ENCODE results near the gene PMM2.
"Not testable (repeated sequence)": the region's sequence is repeated elsewhere in the genome, so short reads cannot be mapped to it uniquely, and the experiment has no call there.

PMM2 gene

DNA sequence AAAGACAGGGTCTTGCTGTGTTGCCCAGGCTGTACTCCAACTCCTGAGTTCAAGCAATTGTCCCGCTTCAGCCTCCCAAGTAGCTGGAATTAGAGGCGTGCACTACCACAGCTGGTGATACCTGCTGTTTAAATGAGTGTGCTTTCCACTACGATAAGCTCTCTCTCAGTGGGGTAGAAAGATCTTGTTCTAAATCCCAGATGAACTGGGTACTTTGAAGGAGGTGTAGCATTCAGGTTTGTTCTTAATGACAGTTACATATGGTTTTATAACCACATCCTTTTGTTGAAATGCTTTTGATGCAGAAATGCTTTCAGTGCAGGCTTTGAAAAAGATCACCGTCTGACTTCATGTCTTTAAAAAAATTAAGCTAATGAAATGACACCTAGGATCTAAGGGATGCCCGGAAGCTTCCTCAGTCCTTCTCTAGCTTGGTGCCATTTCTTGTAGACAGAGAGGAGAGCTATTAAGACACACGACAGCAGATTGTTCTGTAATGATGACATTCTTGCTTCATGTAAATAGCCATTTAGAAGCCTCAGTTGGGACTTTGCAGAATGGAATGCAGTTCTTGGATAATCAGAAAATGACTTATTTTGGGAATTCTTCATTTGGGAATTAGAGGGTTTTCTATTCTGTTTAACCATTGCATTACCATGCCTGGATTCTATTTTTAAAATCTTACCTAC lies 19.5 kb downstream of the PMM2 start:
- no peak for TF ChIP-seq POLR2A (IDR thresholded peaks at IDR 0.05; ENCODE audit: low read depth, low read length)
- no peak for DNase-seq (ENCODE audit: insufficient read length, low spot score)
- FAIRE-seq, result no peak

DNA sequence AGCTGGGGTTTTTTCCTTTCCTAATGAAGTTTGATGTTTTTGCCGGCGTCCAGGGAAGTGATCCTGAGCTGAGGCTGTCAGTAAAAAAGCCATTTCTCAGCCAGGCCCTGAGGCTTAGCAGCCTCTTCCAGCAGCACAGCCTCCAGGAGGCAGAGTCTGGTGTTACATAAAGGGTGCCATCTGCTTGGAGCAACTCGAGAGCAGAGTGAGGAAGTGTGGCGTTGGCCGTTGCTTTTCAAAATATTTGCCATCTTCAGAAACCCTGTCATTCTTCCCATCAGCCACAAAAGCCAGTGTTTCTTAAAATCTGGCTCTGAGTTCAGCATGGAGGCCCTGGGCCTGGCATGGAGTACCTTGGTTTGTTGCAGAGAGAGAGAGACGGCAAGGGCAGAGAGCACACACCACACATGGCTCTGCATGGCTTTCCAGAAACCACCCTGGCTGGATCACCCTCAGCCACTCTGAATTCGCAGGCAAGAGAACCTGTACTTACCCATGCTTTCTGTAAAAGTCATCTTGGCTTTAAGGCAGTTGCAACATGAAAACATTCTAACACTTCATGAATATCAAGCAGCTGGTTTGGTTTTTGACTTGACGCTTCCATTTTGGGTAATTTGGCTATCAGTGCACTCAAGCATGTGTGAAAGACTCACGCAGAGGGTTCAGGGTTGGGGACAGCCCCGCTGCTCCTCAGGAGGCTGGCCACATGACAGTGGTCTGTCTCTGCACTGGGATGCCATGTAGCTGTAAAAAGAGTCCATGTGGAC lies 21.0 kb downstream of the PMM2 start:
- FAIRE-seq (no peak), DNase-seq (ENCODE audit: insufficient read length, low spot score) (no peak)
- TF ChIP-seq POLR2A (IDR thresholded peaks at IDR 0.05; ENCODE audit: low read depth, low read length), result no peak

DNA sequence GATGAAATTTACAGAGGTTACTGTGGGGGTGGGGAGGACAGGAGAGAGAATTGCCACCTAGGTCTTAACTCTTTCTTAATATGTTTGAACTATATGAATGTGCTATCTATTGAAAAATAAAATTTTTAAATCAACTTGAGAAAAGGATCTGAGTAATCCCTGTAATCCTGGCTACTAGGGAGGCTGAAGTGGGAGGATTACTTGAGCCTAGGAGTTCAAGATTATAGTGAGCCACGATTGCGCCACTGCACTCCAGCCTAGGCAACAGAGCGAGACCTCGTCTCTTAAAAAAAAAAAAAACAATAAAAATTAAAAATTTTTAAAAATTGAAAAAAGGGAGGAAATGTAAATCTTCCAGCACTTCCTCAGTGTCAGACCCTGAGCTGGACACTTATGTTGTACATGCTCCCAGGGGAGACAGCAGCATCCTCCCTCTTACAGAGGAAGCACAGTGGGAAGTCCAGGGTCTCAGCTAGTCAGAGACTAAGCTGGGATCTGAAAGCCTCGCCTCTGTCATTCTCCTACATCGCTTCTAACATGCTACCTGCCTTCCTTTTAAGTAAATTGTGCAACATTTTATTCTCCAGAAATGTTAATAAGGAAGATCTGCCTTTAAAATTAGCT lies 21.9 kb downstream of the PMM2 start:
- DNase-seq (ENCODE audit: insufficient read length, low spot score), result no peak
- no peak for TF ChIP-seq POLR2A (IDR thresholded peaks at IDR 0.05; ENCODE audit: low read depth, low read length)
- no peak for FAIRE-seq

DNA sequence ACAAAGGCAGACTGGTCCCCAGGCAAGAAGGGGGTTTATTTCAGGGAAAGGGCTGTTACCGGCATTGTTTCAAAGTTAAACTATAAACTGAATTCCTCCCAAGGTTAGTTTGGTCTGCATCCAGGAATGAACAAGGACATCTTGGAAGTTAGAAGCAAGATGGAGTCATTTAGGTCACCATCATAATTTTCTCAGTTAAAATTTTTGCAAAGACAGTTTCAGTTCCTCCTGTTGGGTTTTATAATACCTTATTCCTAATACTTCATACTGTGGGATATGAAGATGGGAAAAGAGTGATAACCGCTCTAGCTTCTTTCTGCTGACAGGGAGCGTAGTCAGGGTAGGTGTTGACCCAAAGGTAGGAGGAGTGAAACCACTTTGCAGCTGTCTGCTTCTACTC lies 24.8 kb downstream of the PMM2 start:
- no peak for TF ChIP-seq POLR2A (IDR thresholded peaks at IDR 0.05; ENCODE audit: low read depth, low read length)
- no peak for DNase-seq (ENCODE audit: insufficient read length, low spot score)
- FAIRE-seq, result no peak

DNA sequence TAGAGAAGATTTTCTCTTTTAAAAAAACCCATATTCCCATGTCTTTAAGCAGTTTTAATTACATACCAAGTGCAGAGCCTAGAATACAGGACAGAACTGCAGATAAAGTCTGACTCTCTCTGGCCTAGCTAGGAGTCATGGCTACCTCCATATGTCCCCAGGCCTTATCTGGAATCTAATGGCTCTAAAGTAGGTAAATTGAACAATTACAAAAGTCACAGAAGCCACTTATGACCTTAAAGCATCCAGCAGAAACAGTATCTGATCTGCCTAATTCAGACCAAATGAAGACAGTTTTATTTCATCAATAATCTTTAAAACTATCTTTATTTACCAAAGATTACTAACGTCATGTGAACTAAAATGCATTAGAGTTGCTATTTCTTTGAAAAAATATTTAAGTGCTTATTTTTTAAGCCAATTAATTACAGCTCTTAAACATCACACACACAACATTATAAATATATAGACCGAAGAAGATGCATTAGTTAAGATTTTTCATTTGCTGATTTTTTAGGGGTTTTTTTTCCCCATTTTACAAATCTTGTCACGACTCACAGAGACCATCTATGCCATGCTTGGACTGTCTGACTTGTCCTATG lies 28.7 kb downstream of the PMM2 start:
- no peak for TF ChIP-seq POLR2A (IDR thresholded peaks at IDR 0.05; ENCODE audit: low read depth, low read length)
- no peak for FAIRE-seq
- no peak for DNase-seq (ENCODE audit: insufficient read length, low spot score)

DNA sequence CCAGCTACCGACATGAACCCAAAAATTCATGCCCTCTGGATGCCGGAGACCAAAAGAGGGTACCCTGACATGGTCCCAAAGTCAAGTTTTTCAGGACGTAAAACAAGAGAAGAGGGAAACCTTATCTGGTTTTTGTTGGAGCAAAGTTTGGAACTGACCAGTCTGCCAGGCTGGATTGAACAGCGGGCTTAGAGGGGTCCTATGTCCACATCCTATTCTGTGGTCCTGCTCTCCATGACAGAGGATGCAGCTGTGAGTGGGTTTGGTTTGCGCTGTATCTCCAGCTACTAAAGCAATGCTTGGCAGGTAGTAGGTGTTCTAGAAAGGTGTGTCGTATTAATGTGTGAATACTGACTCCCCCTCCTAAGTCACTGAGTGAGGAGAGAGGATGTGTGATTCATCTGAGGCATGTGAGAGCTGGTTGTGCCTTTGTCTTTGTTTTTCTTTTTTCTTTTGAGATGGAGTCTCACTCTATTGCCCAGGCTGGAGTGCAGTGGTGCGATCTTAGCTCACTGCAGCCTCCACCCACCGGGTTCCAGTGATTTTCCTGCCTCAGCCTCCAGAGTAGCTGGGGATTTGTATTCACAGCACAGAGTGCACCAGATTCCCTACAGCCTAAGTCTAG lies 31.0 kb downstream of the PMM2 start:
- DNase-seq (ENCODE audit: insufficient read length, low spot score) (no peak), FAIRE-seq (no peak)

DNA sequence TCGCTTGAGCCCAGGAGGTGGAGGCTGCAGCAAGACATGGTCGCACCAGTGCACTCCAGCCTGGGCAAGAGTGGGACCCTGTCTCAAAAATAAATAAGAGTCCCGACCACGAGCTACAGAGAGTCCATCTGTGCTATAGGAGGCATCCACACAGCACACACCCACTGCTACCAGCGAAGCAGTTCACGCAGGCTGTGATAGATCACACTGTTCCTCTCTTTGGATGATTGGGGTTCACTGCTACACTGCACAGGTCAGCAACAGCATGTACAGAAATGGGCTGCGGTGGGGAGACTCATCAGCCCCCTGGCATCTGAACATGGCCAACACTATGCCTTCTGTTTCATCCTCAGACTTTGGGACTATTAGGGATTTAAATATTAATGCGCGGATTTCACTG lies 33.8 kb downstream of the PMM2 start:
- TF ChIP-seq POLR2A (IDR thresholded peaks at IDR 0.05; ENCODE audit: low read depth, low read length), result no peak
- DNase-seq (ENCODE audit: insufficient read length, low spot score), result no peak
- FAIRE-seq, result no peak

More for the DNA sequence above, 31.0 kb downstream of the PMM2 start:
- no peak for TF ChIP-seq POLR2A (IDR thresholded peaks at IDR 0.05; ENCODE audit: low read depth, low read length)

DNA sequence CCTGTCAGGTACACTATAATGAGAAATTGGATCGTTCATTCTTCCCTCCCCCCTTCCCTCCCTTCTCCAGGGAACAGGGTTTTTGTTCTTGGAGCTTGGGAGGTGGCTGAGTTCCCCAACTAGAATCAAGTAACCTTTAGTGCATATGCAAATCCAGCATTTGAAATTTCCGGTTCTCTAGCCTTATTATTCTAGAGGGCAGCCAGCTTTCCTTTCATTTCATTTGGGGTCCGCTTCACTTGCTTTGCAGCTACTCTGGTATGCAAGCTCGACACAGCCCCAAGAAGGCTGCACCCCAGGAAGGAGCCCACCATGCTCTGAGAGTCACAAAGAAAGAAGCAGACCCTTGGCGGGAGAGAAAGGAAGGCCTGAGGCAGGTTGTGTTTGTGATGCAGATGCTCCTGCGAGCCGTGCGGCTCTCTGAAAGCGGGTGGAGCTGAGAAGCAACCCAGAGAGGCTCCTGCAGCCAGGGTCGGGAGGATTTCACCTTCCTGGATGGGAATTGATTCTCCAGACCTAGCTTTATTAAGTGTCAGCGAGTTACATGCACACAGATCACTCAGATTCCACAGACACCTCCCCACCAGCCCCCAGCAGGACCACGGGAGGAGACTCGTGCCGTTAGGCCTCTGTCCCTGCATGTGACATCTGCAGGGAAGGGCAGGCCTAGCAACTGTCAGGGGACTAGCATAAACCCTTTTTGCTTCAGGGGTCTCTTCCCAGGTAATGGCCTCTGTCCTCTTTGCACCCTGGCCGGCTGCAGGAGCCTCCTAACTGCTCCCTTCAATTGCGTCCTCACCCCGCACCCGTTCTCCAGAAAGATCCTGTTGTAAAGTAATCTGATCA lies 34.5 kb downstream of the PMM2 start:
- FAIRE-seq (no peak), DNase-seq (ENCODE audit: insufficient read length, low spot score) (no peak)
- no peak for TF ChIP-seq POLR2A (IDR thresholded peaks at IDR 0.05; ENCODE audit: low read depth, low read length)

DNA sequence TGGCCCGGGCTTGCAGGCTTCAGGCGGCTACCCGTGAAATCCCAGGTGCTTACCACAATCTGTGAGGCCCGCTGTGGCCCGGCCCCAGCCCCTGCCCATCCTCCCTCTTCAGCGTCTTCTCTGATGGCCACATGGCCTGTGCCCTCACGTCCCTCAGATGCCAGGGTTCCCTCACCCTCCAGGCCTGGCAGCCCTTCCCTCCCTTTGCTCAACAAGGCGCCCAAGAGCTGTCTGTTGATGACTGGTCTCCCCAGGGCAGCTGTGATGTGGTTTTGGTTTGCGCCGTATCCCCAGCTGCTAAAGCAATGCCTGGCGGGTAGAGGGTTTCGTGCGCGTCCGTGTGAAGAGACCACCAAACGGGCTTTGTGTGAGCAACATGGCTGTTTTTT lies 35.1 kb downstream of the PMM2 start:
- FAIRE-seq, result no peak
- no peak for DNase-seq (ENCODE audit: insufficient read length, low spot score)
- no peak for TF ChIP-seq POLR2A (IDR thresholded peaks at IDR 0.05; ENCODE audit: low read depth, low read length)

DNA sequence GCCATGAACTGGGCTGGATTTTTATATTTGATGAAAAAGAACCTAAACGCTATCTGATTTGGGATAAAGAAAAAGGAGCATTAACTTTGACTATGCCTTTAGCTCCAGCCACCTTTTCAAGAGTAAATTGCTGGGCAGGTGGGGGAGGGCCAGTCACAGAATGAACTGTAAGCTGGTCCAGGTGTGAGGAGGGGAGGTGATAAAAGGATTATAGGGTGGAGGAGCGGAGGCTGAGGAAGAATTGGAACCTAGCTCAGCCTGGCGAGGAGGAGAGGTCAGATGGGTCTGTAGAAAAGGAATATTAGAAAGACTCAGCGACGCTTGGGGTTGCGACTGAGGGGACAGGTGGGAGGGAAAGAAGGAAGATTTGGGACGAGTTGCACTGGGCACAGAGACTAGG lies 39.2 kb downstream of the PMM2 start:
- DNase-seq (ENCODE audit: insufficient read length, low spot score); FAIRE-seq: not testable (repeated sequence)

DNA sequence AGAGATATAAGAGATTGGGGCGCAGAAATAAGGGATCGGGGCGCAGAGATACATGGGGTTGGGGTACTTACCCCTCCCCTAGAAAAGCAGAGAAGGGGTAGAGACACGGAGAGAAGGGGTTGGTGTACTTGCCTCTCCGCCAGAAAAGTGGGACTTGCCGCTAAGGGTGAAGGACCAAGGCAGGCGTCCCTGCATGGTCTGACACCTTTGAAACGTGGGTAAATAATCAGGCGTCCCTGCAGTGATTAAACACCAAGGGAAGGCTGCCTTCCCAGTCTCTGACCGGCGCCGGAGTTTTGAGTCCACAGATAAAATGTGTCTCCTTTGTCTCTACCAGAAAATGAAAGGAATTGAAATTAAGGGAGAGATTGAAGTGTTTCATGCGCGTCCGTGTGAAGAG lies 40.0 kb downstream of the PMM2 start:
- not testable (repeated sequence) for FAIRE-seq

DNA sequence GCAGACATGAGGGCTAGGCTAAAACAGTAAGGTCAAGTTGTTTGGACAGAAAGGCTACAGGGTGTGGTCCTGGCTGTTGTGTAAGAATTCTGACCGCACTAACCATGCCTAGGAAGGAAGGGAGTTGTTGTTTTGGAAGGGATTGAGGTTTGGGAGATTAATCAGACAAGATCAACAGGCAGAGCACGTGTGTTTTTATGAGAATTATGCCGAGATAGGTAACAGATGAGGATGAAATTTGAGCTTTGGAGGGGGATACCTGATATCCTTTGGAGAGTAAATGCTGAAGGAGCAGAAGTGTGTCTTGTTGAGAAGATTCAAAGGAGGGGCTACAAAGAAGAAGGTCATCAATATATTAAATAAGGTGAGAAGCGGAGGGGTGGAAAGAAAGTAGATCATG lies 44.4 kb downstream of the PMM2 start:
- not testable (repeated sequence) for DNase-seq (ENCODE audit: insufficient read length, low spot score); FAIRE-seq

More for the DNA sequence above, 40.0 kb downstream of the PMM2 start:
- not testable (repeated sequence) for DNase-seq (ENCODE audit: insufficient read length, low spot score)

DNA sequence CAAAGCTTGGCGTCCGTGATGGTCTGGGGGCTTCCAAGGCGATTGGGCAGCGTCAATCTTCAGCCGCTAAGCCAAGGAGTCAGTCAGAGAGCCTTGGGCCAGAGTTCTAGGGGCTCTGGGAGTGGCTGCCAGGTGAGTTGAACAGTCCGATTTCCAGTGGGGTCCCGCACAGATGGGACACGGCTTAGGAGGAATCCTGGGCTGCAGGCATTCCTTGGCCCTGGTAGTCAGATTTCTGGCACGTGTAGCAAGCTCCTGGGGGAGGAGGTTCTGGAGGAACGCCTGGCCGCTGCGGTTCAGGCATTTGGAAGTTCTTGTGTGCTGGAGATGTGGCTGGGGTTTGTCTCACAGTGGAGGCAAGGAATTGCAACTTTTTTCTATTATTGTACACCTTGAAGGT lies 45.7 kb downstream of the PMM2 start:
- not testable (repeated sequence) for DNase-seq (ENCODE audit: insufficient read length, low spot score); FAIRE-seq

Measured in H54 (cell line).